CD4-positive, alpha-beta T cell (primary cell): ENCODE data around the gene ZHX3. TPM values are rescaled to one million over a fixed set of nuclear protein-coding genes. Genes with fewer than 3 reads are reported as not detected.

Experiments
- ATAC-seq: fragments of 200-7000 bp; cut with Tn5 transposase; one replicate; pipeline ENCODE4 v1.10.0; 2022; ENCODE audit warnings: mild to moderate bottlenecking; ENCODE audit not compliant: poor library complexity
- CTCF ChIA-PET: fragments of 350-600 bp; sonication (Branson Sonifier 250); formaldehyde crosslinking; loops from one replicate; lab custom pipeline; 2021; ENCODE audit warnings: antibody characterized with exemption, inconsistent platforms; lab: Charles Lee
- POLR2A ChIA-PET: fragments of 350-600 bp; sonication (Branson Sonifier 250); formaldehyde crosslinking; loops from one replicate; lab custom pipeline; 2021; ENCODE audit warnings: antibody characterized with exemption, inconsistent platforms; lab: Charles Lee
- DNase-seq, 14 experiments: peaks; one replicate each; pipeline ENCODE4 v3.0.0-alpha.2; 2013 to 2020; ENCODE audit warnings: mixed read lengths in 2 of 14
- H3K27ac ChIP-seq, 2 donors: one replicate each; pipeline versions ENCODE4 v1.5.1 to v1.7.0; 2013; ENCODE audit warnings: low read length in 2 of 2, low read depth in 1 of 2, mild to moderate bottlenecking in 1 of 2
- H3K27me3 ChIP-seq, 2 experiments: 1 replicate in 1 of 2; 2 replicates in 1 of 2; pipeline versions ENCODE4 v1.6.1 to v1.7.0; 2013; ENCODE audit warnings: low read length in 2 of 2, control low read depth in 1 of 2, mild to moderate bottlenecking in 1 of 2, moderate library complexity in 1 of 2; ENCODE audit not compliant: insufficient read depth in 2 of 2, control insufficient read depth in 1 of 2
- H3K36me3 ChIP-seq: one replicate; pipeline ENCODE4 v1.6.1; 2013; ENCODE audit warnings: low read length, control low read depth; ENCODE audit not compliant: insufficient read depth
- H3K4me1 ChIP-seq: one replicate; pipeline ENCODE4 v1.6.1; 2013; ENCODE audit warnings: low read length, control low read depth; ENCODE audit not compliant: insufficient read depth
- H3K4me3 ChIP-seq: one replicate; pipeline ENCODE4 v1.5.1; 2013; ENCODE audit warnings: mild to moderate bottlenecking, low read length, moderate library complexity
- H3K9me3 ChIP-seq, 2 experiments: 1 replicate in 1 of 2; 2 replicates in 1 of 2; pipeline versions ENCODE4 v1.6.1 to v1.7.0; 2013; ENCODE audit warnings: low read length in 2 of 2, mild to moderate bottlenecking in 2 of 2, control low read depth in 1 of 2, moderate library complexity in 1 of 2; ENCODE audit not compliant: control insufficient read depth in 1 of 2, insufficient read depth in 1 of 2
- H3K27ac Mint-ChIP-seq: one replicate; pipeline ENCODE4 v1.8.0; 2020; ENCODE audit warnings: mixed read lengths
- H3K27me3 Mint-ChIP-seq: one replicate; pipeline ENCODE4 v1.8.0; 2021; ENCODE audit warnings: mixed read lengths
- H3K36me3 Mint-ChIP-seq: one replicate; pipeline ENCODE4 v1.8.0; 2021; ENCODE audit warnings: low read depth, mixed read lengths
- H3K4me1 Mint-ChIP-seq: one replicate; pipeline ENCODE4 v1.8.0; 2021; ENCODE audit warnings: low read depth, mixed read lengths
- H3K4me3 Mint-ChIP-seq: one replicate; pipeline ENCODE4 v1.8.0; 2020; ENCODE audit warnings: mild to moderate bottlenecking, mixed read lengths
- H3K9me3 Mint-ChIP-seq: one replicate; pipeline ENCODE4 v1.8.0; 2020; ENCODE audit warnings: mixed read lengths
- intact Hi-C, 2 experiments: fragments of 100-400 bp; cut with DNase I in 1 of 2; cut with micrococcal nuclease in 1 of 2; formaldehyde crosslinking; loops; one replicate each; pipeline versions ENCODE4 v1.15.1 to v1.9.0; 2023 to 2025; cut with DNase I, micrococcal nuclease
- total RNA-seq, 174 experiments: library from RNA in 2 of 174; stranded (reverse) in 2 of 174; gene quantifications; one replicate each; pipeline ENCODE4 v1.2.3 and lab custom pipeline; 2021 to 2026
- TF ChIP-seq, protein P1 (sequence below): fragments of 200-600 bp; IDR thresholded peaks from one replicate; pipeline ENCODE4 v1.8.0; 2022; ENCODE audit warnings: antibody characterized with exemption, mild to moderate bottlenecking

Gene ZHX3
- total RNA-seq, 2 experiments from 2014 or later: 6.6 to 7.6 TPM

DNA sequence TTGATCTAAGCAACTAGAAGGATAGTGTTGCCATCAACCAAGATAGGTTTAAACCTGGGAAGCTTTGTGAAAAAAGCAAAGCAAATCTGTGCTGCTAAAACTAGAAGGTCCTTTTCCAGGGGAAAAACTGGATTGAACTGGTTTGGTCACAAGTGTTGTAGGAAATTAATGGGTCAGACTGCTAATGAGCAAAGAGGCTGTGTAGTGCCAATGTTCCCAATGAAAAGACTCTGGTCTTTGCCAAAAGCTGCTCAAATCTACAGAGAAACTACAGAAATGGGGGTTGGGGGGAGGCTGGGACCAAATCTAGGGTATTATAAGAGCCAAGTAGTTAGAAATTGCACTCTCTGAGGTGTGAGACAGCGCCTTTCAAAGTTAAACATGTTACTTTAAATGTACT lies 95.2 kb downstream of the ZHX3 start:
- CTCF ChIA-PET: no interaction called here
- no peak overlapping the region for H3K4me3 Mint-ChIP-seq
- Histone ChIP-seq H3K27me3 (no peaks in the 10 kb centered on the region), H3K27ac (no peak overlapping the region), H3K4me1 (no peaks in the 10 kb centered on the region), H3K9me3 (no peaks in the 10 kb centered on the region), H3K4me3 (no peak overlapping the region), H3K36me3 (no peaks in the 10 kb centered on the region)
- no peak for DNase-seq
- H3K27ac Mint-ChIP-seq: no peak overlapping the region
- POLR2A ChIA-PET: no interaction called here
- TF ChIP-seq, protein P1, sequence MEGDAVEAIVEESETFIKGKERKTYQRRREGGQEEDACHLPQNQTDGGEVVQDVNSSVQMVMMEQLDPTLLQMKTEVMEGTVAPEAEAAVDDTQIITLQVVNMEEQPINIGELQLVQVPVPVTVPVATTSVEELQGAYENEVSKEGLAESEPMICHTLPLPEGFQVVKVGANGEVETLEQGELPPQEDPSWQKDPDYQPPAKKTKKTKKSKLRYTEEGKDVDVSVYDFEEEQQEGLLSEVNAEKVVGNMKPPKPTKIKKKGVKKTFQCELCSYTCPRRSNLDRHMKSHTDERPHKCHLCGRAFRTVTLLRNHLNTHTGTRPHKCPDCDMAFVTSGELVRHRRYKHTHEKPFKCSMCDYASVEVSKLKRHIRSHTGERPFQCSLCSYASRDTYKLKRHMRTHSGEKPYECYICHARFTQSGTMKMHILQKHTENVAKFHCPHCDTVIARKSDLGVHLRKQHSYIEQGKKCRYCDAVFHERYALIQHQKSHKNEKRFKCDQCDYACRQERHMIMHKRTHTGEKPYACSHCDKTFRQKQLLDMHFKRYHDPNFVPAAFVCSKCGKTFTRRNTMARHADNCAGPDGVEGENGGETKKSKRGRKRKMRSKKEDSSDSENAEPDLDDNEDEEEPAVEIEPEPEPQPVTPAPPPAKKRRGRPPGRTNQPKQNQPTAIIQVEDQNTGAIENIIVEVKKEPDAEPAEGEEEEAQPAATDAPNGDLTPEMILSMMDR: no peak
- intact Hi-C loops: no loop called here
- no peaks in the 10 kb centered on the region for H3K36me3 Mint-ChIP-seq
- H3K27me3 Mint-ChIP-seq: no peaks in the 10 kb centered on the region
- H3K9me3 Mint-ChIP-seq: no peaks in the 10 kb centered on the region
- no peaks in the 10 kb centered on the region for H3K4me1 Mint-ChIP-seq
- no peak for ATAC-seq

DNA sequence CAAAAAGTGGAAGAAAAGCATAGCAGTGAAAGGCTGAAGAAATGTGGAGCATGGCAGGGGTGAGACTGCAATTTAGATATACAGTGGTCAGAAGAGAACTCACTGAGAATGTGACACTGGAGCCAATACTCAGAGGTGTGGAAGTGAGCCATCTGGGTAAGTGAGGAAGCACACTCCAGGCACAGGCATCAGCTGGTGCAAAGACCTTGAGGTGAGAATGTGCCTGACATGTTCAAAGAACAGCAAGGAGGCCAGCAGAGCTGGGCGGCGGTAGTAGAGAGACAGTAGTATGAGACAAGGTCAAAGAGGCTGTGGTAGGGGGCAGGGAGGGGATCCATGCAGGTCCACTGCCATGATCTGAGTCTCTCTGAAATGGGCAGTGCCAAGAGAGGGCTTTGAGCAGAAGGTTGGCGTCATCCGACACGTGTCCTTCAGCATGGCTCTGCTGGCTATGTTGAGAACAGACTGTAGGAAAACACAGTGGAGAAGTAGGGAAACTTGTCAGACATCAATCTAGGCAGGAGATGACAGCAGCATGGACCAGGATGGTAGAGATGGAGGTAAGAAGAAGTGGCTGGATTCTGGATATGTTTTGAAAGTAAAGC lies 95.8 kb downstream of the ZHX3 start:
- ChIA-PET CTCF (no interaction called here), POLR2A (no interaction called here)
- ATAC-seq: no peak
- Histone ChIP-seq H3K4me1 (no peaks in the 10 kb centered on the region), H3K27ac (no peak overlapping the region), H3K9me3 (no peaks in the 10 kb centered on the region), H3K27me3 (no peaks in the 10 kb centered on the region), H3K36me3 (no peaks in the 10 kb centered on the region), H3K4me3 (no peak overlapping the region)
- no peak overlapping the region for H3K4me3 Mint-ChIP-seq
- no peak for DNase-seq
- H3K27me3 Mint-ChIP-seq: no peaks in the 10 kb centered on the region
- H3K27ac Mint-ChIP-seq: no peak overlapping the region
- TF ChIP-seq, protein P1: no peak
- intact Hi-C loops: no loop called here
- H3K9me3 Mint-ChIP-seq: no peaks in the 10 kb centered on the region
- H3K36me3 Mint-ChIP-seq: no peaks in the 10 kb centered on the region
- no peaks in the 10 kb centered on the region for H3K4me1 Mint-ChIP-seq

DNA sequence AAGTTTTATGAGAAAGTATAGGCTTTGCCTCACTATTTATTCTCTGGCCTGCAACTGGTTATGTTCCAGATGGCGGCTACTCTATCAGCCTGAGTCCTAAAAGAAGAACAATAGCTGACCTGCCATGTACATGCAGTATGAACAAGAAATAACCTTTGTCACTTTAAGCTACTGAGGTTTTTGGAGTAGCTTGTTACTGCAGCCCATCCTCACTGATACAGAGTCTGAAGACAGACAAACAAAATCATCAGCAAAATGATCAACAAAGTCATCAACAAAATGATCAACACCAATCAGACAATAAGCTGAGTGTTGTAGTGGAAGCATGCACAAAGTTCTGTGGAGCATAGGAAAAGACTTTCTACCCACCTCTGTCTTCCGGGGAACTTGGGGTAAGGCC lies 97.7 kb downstream of the ZHX3 start:
- Mint-ChIP-seq H3K9me3 (no peaks in the 10 kb centered on the region), H3K27me3 (no peaks in the 10 kb centered on the region), H3K4me3 (no peak overlapping the region), H3K4me1 (no peaks in the 10 kb centered on the region), H3K36me3 (no peaks in the 10 kb centered on the region), H3K27ac (no peak overlapping the region)
- no peaks in the 10 kb centered on the region for H3K27me3 ChIP-seq
- ChIA-PET CTCF (interaction anchor here (1.2 kb wide), 1 partner anchor 47 kb away, joined by 3 read pairs; no protein-coding TSS in a partner anchor), POLR2A (no interaction called here)
- H3K4me1 ChIP-seq: no peaks in the 10 kb centered on the region
- intact Hi-C loops: no loop called here
- no peak overlapping the region for H3K4me3 ChIP-seq
- no peak overlapping the region for H3K27ac ChIP-seq
- TF ChIP-seq, protein P1: no peak
- H3K36me3 ChIP-seq: no peaks in the 10 kb centered on the region
- no peaks in the 10 kb centered on the region for H3K9me3 ChIP-seq
- ATAC-seq (no peak), DNase-seq (no peak)
